CD8-positive, alpha-beta memory T cell (primary cell): ENCODE measurements around the gene EFEMP1. TPM values are rescaled to one million over a fixed set of nuclear protein-coding genes. Genes with fewer than 3 reads are reported as not detected.

ENCODE experiments used
- CTCF ChIA-PET: fragments of 350-600 bp; sonication (Branson Sonifier 250); formaldehyde crosslinking; loops from one replicate; lab custom pipeline; 2021; ENCODE audit warnings: antibody characterized with exemption; lab: Charles Lee
- POLR2A ChIA-PET: fragments of 350-600 bp; sonication (Branson Sonifier 250); formaldehyde crosslinking; loops from one replicate; lab custom pipeline; 2021; ENCODE audit warnings: antibody characterized with exemption; lab: Charles Lee
- DNase-seq, 5 donors: peaks; one replicate each; pipeline versions ENCODE4 v3.0.0 to v3.0.0-alpha.2; 2020 to 2022; ENCODE audit warnings: mixed read lengths in 1 of 5
- H3K27ac ChIP-seq: one replicate; pipeline ENCODE4 v1.7.0; 2013; ENCODE audit warnings: low read depth, mild to moderate bottlenecking, low read length, moderate library complexity
- H3K27me3 ChIP-seq: 2 replicates; pipeline ENCODE4 v1.7.0; 2013; ENCODE audit warnings: low read length, mild to moderate bottlenecking; ENCODE audit not compliant: insufficient read depth, poor library complexity, severe bottlenecking
- H3K36me3 ChIP-seq: 2 replicates; pipeline ENCODE4 v1.7.0; 2013; ENCODE audit warnings: mild to moderate bottlenecking, low read length, moderate library complexity; ENCODE audit not compliant: insufficient read depth
- H3K4me1 ChIP-seq: 2 replicates; pipeline ENCODE4 v1.7.0; 2013; ENCODE audit warnings: mild to moderate bottlenecking, low read length, moderate library complexity; ENCODE audit not compliant: insufficient read depth
- H3K4me3 ChIP-seq: 2 replicates; pipeline ENCODE4 v1.7.0; 2013; ENCODE audit warnings: mild to moderate bottlenecking, low read length
- H3K9me3 ChIP-seq: 2 replicates; pipeline ENCODE4 v1.7.0; 2013; ENCODE audit warnings: mild to moderate bottlenecking, low read length
- H3K27ac Mint-ChIP-seq, 8 donors: one replicate each; pipeline ENCODE4 v1.8.0; 2020 to 2021; ENCODE audit warnings: mixed read lengths in 8 of 8, mild to moderate bottlenecking in 6 of 8, inconsistent platforms in 3 of 8, moderate library complexity in 3 of 8
- H3K27me3 Mint-ChIP-seq, 2 donors: one replicate each; pipeline ENCODE4 v1.8.0; 2020 to 2021; ENCODE audit warnings: mixed read lengths in 2 of 2, mild to moderate bottlenecking in 1 of 2, moderate library complexity in 1 of 2
- H3K36me3 Mint-ChIP-seq, 3 donors: one replicate each; pipeline ENCODE4 v1.8.0; 2020 to 2021; ENCODE audit warnings: mixed read lengths in 3 of 3, inconsistent platforms in 1 of 3, mild to moderate bottlenecking in 1 of 3
- H3K4me1 Mint-ChIP-seq, 3 donors: one replicate each; pipeline ENCODE4 v1.8.0; 2020 to 2021; ENCODE audit warnings: mixed read lengths in 3 of 3, inconsistent platforms in 1 of 3, mild to moderate bottlenecking in 1 of 3
- H3K4me3 Mint-ChIP-seq, 7 donors: one replicate each; pipeline ENCODE4 v1.8.0; 2020 to 2021; ENCODE audit warnings: mixed read lengths in 7 of 7, mild to moderate bottlenecking in 6 of 7, moderate library complexity in 4 of 7, inconsistent platforms in 2 of 7
- H3K9me3 Mint-ChIP-seq, 5 donors: one replicate each; pipeline ENCODE4 v1.8.0; 2020 to 2022; ENCODE audit warnings: mixed read lengths in 5 of 5, mild to moderate bottlenecking in 3 of 5, moderate library complexity in 2 of 5, inconsistent platforms in 1 of 5
- polyA plus RNA-seq: library from polyadenylated mRNA; unstranded; fragments of 300-500 nt; fragmentation: Illumina TruSeq; gene quantifications from one replicate; pipeline ENCODE4 v1.2.3, GENCODE V29; 2021
- total RNA-seq, 2 experiments: library from RNA; stranded (reverse); gene quantifications; one replicate each; pipeline ENCODE4 v1.2.3, GENCODE V29; 2021

The EFEMP1 gene
- total and polyA plus RNA-seq, 3 experiments from 2014 or later = not detected

- peaks cover 0 to 8% (median 1%) of the 10 kb centered on the region in 5 donors for H3K9me3 Mint-ChIP-seq
- DNase-seq = no peak
- CTCF ChIA-PET = no interaction called here
- no peak overlapping the region for H3K4me3 ChIP-seq
- no peaks in the 10 kb centered on the region for H3K4me1 Mint-ChIP-seq
- H3K27me3 ChIP-seq = no peaks in the 10 kb centered on the region
- no peak overlapping the region for H3K27ac ChIP-seq
- H3K27me3 Mint-ChIP-seq = peaks cover 2 to 4% of the 10 kb centered on the region in 2 donors
- no peak overlapping the region for H3K4me3 Mint-ChIP-seq
- no peak overlapping the region for H3K27ac Mint-ChIP-seq
- H3K9me3 ChIP-seq = no peaks in the 10 kb centered on the region
- no peaks in the 10 kb centered on the region for H3K36me3 ChIP-seq
- H3K36me3 Mint-ChIP-seq = no peaks in the 10 kb centered on the region
- no peaks in the 10 kb centered on the region for H3K4me1 ChIP-seq
- POLR2A ChIA-PET = no interaction called here
These were observed 97.3 kb downstream of the EFEMP1 start for GRCh38 chr2:55826246-55826645.

- CTCF ChIA-PET = no interaction called here
- Histone ChIP-seq H3K4me1 (no peaks in the 10 kb centered on the region), H3K4me3 (no peak overlapping the region), H3K27ac (no peak overlapping the region), H3K36me3 (no peaks in the 10 kb centered on the region), H3K27me3 (no peaks in the 10 kb centered on the region), H3K9me3 (no peaks in the 10 kb centered on the region)
- no peak for DNase-seq
- Mint-ChIP-seq H3K36me3 (no peaks in the 10 kb centered on the region), H3K27me3 (peaks cover 0 to 4% of the 10 kb centered on the region in 2 donors), H3K9me3 (peaks cover 0 to 8% (median 0%) of the 10 kb centered on the region in 5 donors), H3K27ac (no peak overlapping the region), H3K4me3 (no peak overlapping the region), H3K4me1 (no peaks in the 10 kb centered on the region)
- POLR2A ChIA-PET = no interaction called here
These were observed 99.0 kb downstream of the EFEMP1 start for GRCh38 chr2:55824551-55825096.

Other genes starting within 250 kb of the EFEMP1 start
- 10 to 100 TPM; 60.2 to 74.9 TPM for gene PNPT1, start 229.9 kb downstream of the EFEMP1 start, total RNA-seq
- gene PNPT1, start 229.9 kb downstream of the EFEMP1 start, polyA plus RNA-seq = 24.3 TPM